NCI-H2081 treated with DMSO at 0.1 percent for 48 hours (cell line): Measurements from ENCODE around the gene FAT1.
"Not testable (repeated sequence)": the region's sequence is repeated elsewhere in the genome, so short reads cannot be mapped to it uniquely, and the experiment has no call there.

ENCODE experiments used
- DNase-seq: peaks from one replicate; lab custom pipeline; 2025; lab: John Stamatoyannopoulos, UW

The FAT1 gene

GRCh38 chr4:186723292-186724057, at the start of gene FAT1:
FAT1 (minus strand) TSS chr4:186723856; CDS start chr4:186709827, 14,029 bp downstream.
- DNase-seq = no peak

GRCh38 chr4:186772936-186773487, 49.4 kb upstream of the FAT1 start:
- DNase-seq = no peak

GRCh38 chr4:186771624-186772023, 48.0 kb upstream of the FAT1 start:
- DNase-seq = no peak

- no peak for DNase-seq
These were observed 47.0 kb upstream of the FAT1 start for GRCh38 chr4:186770481-186771175.

DNA sequence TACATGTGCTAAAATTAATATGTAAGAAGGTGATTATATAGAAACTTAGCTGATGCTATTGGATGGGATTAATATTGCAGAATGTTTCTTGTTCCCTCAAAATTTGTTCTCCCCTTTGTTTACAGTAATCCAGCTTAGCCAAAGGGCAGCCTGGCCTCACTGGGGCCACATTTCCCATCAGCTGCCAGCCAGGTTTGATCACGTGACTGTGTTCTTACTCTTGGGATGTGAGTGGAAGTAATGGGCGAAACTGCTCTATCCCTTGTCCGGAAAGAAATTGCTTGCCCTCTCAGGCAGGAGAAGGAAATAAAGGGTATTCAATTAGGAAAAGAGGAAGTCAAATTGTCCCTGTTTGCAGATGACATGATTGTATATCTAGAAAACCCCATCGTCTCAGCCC, 44.1 kb upstream of the FAT1 start:
- no peak for DNase-seq

GRCh38 chr4:186765673-186766546, 42.3 kb upstream of the FAT1 start:
- no peak for DNase-seq

DNA sequence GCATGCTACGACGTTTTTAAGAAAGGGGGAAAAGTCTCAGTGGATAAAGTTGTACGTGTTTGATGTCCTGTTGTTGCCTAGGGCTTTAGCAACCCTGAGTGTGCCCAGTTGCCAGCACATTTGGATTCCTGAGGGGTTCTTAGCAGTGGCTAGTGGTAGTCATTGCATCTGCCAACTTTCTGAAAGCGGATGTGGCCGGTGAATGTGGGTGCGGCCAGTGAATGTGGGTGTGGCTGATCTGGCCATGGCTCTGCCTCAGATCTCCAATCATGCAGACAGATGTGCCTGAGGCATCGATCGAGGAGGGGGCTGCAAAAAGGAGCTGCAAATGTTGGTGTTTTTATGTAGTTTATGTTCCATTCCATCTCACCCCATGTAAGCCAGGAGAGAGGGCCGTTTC, 41.5 kb upstream of the FAT1 start:
- no peak for DNase-seq

- DNase-seq = no peak
These were observed 40.8 kb upstream of the FAT1 start for GRCh38 chr4:186764457-186764856.

DNA sequence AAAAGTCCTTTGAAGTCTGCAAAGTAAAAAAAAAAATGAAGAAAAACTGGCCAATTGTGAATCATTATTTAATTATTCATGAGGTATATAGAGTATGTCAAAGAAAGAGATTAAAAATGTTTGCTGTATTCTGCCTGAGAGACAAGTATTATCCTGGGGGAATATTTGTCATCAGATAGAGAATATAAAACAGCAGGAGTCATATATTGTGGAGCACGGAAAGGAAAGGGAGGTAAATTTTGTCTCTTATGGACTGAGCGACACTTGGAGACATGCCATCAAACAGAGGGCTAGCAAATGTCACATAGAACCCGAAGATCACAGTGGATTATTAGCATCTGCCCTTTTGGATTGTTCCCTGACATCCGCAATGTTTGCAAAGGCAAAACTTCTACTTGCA, 39.2 kb upstream of the FAT1 start:
- no peak for DNase-seq

- no peak for DNase-seq
These were observed 38.7 kb upstream of the FAT1 start for GRCh38 chr4:186762361-186762760.

DNA sequence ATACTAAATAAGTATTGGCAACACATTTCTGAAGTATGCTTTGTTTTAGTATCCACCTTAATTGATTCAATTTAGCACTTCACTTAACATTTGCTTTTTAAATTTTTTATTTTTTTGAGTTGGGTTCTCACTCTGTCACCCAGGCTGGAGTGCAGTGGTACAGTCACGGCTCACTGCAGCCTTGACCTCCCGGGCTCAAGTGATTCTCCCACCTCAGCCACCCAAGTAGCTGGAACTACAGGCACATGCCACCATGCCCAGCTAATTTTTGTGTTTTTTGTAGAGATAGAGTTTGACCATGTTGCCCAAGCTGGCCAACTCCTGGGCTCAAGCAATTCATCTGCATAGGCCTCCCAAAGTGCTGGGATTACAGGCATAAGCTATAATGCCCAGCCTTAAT, 38.3 kb upstream of the FAT1 start:
- DNase-seq = not testable (repeated sequence)

DNA sequence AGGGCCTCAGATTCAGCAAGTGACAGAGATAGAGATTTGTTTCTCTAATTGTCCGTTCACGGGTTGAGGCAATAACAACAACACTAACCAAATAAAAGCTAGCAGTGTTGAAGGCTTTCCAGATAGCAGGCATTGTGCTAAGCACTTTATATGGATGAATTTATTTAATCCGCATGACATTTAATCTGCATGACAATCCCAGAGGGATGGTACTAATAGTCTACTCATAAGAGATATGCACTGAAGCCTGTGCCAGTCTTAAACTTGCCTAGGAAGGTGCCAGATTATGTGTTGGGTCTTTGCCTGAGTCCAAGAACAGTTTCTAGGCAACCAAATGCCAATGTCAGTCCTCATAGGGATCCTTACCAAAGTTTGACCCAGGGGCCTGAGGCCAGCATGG, 37.7 kb upstream of the FAT1 start:
- DNase-seq = no peak

GRCh38 chr4:186760576-186760975, 36.9 kb upstream of the FAT1 start:
- no peak for DNase-seq

- DNase-seq = no peak
These were observed 36.3 kb upstream of the FAT1 start for GRCh38 chr4:186759990-186760389.

DNA sequence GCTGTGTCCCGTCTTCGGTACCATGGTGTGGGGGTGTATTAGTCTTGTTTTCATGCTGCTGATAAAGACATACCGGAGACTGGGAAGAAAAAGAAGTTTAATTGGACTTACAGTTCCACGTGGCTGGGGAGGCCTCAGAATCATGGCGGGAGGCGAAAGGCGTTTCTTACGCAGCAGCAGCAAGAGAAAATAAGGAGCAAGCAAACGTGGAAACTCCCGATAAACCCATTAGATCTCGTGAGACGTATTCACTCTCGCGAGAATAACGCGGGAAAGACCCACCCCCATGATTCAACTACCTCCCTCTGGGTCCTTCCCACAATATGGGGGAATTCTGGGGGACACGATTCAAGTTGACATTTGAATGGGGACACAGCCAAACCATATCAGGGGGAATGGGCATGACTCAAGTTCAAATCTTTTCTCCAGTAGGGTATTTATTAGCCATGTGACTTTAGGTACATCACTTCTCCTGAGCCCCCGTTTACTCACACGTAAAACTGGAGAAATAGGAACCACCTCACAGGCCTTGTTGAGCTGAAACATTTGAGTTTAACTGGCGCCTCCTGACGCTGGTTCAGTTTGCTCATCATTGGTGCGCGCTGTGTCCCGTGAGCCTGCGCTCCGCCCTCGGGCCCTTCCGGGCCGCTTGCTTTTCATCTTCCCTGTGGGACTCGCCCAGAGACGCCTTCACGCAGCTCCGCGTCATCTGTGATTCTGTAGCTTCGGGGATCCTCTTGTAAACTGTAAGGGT, 35.5 kb upstream of the FAT1 start:
- no peak for DNase-seq

DNA sequence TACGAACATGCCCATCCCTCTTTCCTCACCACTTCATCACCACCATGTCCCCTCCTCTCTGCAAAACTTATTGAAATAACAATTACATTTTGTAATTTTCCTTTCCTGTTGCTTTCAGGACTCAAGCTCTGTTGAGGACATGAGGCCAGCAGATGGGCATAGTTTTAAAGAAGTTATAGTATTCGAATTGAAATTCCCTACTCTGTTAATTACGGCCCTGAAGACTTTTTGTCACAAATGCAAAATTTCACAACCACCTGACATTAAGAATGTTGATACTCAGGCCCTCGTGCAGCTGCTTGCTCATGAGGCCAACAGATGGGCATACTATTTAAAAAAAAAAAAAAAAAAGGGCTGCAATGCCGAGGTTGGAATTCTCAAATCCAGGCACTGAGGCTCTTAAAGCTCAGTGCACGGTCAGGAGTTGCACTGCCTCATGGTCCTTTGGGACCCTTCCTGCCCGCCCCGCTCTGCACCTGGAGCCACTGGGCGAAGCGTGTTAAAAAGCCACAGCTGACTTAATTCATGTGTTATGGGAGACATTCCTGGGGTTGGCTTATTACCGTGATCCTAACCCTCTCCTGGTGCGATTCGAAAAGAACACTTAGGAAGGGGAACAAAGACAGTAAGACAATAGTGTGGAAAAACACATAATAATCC, 34.2 kb upstream of the FAT1 start:
- no peak for DNase-seq

- DNase-seq = not testable (repeated sequence)
These were observed 32.9 kb upstream of the FAT1 start for GRCh38 chr4:186756550-186756949.

GRCh38 chr4:186755550-186756519, 32.2 kb upstream of the FAT1 start:
- DNase-seq = no peak

- DNase-seq = no peak
These were observed 31.3 kb upstream of the FAT1 start for GRCh38 chr4:186754976-186755375.

- no peak for DNase-seq
These were observed 28.7 kb upstream of the FAT1 start for GRCh38 chr4:186752325-186752724.
